Breast epithelium (tissue), 4 donors: ENCODE data around the gene ADNP. TPM values are rescaled to one million over a fixed set of nuclear protein-coding genes. Genes with fewer than 3 reads are reported as not detected.

Experiments used
- DNase-seq, 2 donors: peaks; one replicate each; pipeline ENCODE4 v3.0.0-alpha.2; 2019; ENCODE audit warnings: low spot score in 2 of 2
- H3K27ac ChIP-seq, 2 donors: fragments of 200-600 bp; sonication (generic) in 1 of 2; one replicate each; pipeline ENCODE4 v1.5.1; 2016 to 2019; ENCODE audit warnings: mild to moderate bottlenecking in 1 of 2
- H3K27me3 ChIP-seq, 2 donors: fragments of 200-600 bp; sonication (generic) in 1 of 2; one replicate each; pipeline versions ENCODE4 v1.5.1 to v1.6.0; 2017 to 2019; ENCODE audit warnings: control low read depth in 1 of 2, mild to moderate bottlenecking in 1 of 2
- H3K36me3 ChIP-seq: fragments of 200-600 bp; one replicate; pipeline ENCODE4 v1.5.1; 2019
- H3K4me1 ChIP-seq, 2 donors: fragments of 200-600 bp; sonication (generic); one replicate each; pipeline ENCODE4 v1.5.1; 2016 to 2019; ENCODE audit warnings: control low read depth in 1 of 2
- H3K4me3 ChIP-seq, 3 donors: fragments of 200-600 bp; sonication (generic); 1 replicate in 2 of 3; 2 replicates in 1 of 3; pipeline ENCODE4 v1.5.1; 2016 to 2019; ENCODE audit warnings: mild to moderate bottlenecking in 3 of 3, moderate library complexity in 2 of 3
- H3K9me3 ChIP-seq, 2 donors: fragments of 200-600 bp; sonication (generic) in 1 of 2; one replicate each; pipeline ENCODE4 v1.5.1; 2016 to 2019; ENCODE audit warnings: control low read depth in 1 of 2
- POLR2A ChIP-seq: fragments of 450-650 bp; IDR thresholded peaks from one replicate; pipeline ENCODE4 v1.6.1; 2016; ENCODE audit warnings: antibody characterized with exemption, mild to moderate bottlenecking, moderate library complexity
- POLR2AphosphoS5 ChIP-seq, 3 donors: sonication (generic); formaldehyde crosslinking; IDR thresholded peaks; one replicate each; pipeline ENCODE4 v1.6.1; 2017; ENCODE audit warnings: antibody characterized with exemption in 3 of 3
- intact Hi-C: fragments of 100-400 bp; cut with DNase I; formaldehyde crosslinking; loops from one replicate; pipeline ENCODE4 v1.15.1; 2023; ENCODE audit warnings: low total_unique reads
- total RNA-seq, 3 donors: library from RNA; depleted of rRNA; stranded (reverse); fragments of >200 nt; gene quantifications; one replicate each; pipeline ENCODE4 v1.1.0, GENCODE V29; 2016
- TF ChIP-seq, protein P1 (sequence below), 3 donors: fragments of 450-650 bp; IDR thresholded peaks; one replicate each; pipeline ENCODE4 v1.5.1; 2016 to 2017; ENCODE audit warnings: antibody characterized with exemption in 3 of 3, mild to moderate bottlenecking in 3 of 3, moderate library complexity in 3 of 3

ADNP gene
- total RNA-seq, 3 donors from 2014 or later = 51.7 to 70.2 (median 60.0) TPM

DNA sequence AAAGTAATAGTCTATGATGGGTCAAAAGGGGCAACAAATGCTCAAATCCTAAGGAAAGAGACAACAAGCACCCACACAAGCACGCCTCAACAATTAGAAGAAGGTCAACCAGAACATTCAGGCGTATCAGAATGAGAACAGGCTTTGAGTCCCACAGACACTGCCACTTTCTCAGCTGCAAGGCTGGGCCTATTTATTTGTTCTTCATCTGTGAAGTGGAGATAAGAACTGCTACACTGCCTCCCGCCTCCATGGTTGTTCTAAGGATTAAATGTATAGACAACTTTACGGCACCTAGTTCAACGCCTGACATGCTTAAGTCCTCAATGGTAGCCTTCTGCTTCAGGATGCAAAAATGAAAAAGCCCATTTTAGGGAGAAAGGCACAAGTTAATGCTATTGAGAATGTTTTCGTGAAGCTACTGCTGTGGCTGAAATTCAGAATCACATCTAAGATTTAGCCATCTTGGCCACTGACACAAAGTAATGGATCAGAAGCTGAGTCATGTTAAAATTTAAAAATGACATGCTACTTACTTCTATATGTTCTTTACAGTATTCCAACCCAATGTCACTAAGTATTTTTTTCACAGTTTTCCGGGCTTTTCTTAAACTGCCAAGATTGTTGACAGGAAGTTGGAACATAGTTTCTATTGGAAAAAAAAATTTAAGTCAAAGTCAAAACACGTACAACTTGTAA, 27.7 kb downstream of the ADNP start:
- no peak overlapping the region for H3K4me3 ChIP-seq
- no peak overlapping the region for H3K27ac ChIP-seq
- H3K9me3 ChIP-seq = no peaks in the 10 kb centered on the region
- TF ChIP-seq POLR2AphosphoS5 (IDR thresholded peaks at IDR 0.05) = no peak
- TF ChIP-seq, protein P1, sequence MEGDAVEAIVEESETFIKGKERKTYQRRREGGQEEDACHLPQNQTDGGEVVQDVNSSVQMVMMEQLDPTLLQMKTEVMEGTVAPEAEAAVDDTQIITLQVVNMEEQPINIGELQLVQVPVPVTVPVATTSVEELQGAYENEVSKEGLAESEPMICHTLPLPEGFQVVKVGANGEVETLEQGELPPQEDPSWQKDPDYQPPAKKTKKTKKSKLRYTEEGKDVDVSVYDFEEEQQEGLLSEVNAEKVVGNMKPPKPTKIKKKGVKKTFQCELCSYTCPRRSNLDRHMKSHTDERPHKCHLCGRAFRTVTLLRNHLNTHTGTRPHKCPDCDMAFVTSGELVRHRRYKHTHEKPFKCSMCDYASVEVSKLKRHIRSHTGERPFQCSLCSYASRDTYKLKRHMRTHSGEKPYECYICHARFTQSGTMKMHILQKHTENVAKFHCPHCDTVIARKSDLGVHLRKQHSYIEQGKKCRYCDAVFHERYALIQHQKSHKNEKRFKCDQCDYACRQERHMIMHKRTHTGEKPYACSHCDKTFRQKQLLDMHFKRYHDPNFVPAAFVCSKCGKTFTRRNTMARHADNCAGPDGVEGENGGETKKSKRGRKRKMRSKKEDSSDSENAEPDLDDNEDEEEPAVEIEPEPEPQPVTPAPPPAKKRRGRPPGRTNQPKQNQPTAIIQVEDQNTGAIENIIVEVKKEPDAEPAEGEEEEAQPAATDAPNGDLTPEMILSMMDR (IDR thresholded peaks at IDR 0.05) = no peak
- no peak for TF ChIP-seq POLR2A
- H3K36me3 ChIP-seq = no peaks in the 10 kb centered on the region
- DNase-seq = no peak
- H3K27me3 ChIP-seq = no peaks in the 10 kb centered on the region
- no peaks in the 10 kb centered on the region for H3K4me1 ChIP-seq
- intact Hi-C loops = no loop called here

GRCh38 chr20:50901301-50901700, 29.9 kb downstream of the ADNP start:
- Histone ChIP-seq H3K27me3 (no peaks in the 10 kb centered on the region), H3K4me3 (no peak overlapping the region), H3K4me1 (no peaks in the 10 kb centered on the region), H3K36me3 (no peaks in the 10 kb centered on the region), H3K9me3 (no peaks in the 10 kb centered on the region), H3K27ac (no peak overlapping the region)
- DNase-seq = no peak
- intact Hi-C loops = no loop called here
- TF ChIP-seq POLR2AphosphoS5 (IDR thresholded peaks at IDR 0.05) (no peak), POLR2A (no peak)
- TF ChIP-seq, protein P1 (IDR thresholded peaks at IDR 0.05) = no peak

DNA sequence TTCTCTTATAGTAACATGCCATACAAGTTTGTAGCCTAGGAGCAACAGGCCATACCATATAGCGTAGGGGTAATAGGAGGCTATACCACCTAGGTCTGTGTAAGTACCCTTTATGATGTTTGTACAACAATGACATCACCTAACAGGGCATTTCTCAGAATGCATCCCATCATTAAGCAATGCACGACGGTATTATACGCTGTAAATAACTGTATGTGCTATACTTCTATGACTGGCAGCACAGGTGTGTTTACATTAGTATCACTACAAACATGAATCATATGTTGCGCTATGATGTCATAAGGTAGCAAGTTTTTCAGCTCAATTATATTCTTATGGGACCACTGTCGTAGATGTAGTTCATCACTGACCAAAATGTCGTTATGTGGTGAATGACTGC, 31.0 kb downstream of the ADNP start:
- Histone ChIP-seq H3K27me3 (no peaks in the 10 kb centered on the region), H3K36me3 (no peaks in the 10 kb centered on the region), H3K4me1 (no peaks in the 10 kb centered on the region), H3K27ac (no peak overlapping the region), H3K4me3 (no peak overlapping the region), H3K9me3 (no peaks in the 10 kb centered on the region)
- DNase-seq = no peak
- intact Hi-C loops = no loop called here
- TF ChIP-seq POLR2AphosphoS5 (IDR thresholded peaks at IDR 0.05) = no peak

GRCh38 chr20:50898475-50898874, 32.8 kb downstream of the ADNP start:
- Histone ChIP-seq H3K27me3 (no peaks in the 10 kb centered on the region), H3K27ac (no peak overlapping the region), H3K4me1 (no peaks in the 10 kb centered on the region), H3K9me3 (no peaks in the 10 kb centered on the region), H3K36me3 (no peaks in the 10 kb centered on the region), H3K4me3 (no peak overlapping the region)
- no peak for DNase-seq
- intact Hi-C loops = no loop called here
- TF ChIP-seq, protein P1 (IDR thresholded peaks at IDR 0.05) = no peak
- TF ChIP-seq POLR2A = no peak
- no peak for TF ChIP-seq POLR2AphosphoS5 (IDR thresholded peaks at IDR 0.05)

- Histone ChIP-seq H3K4me1 (no peaks in the 10 kb centered on the region), H3K27me3 (no peaks in the 10 kb centered on the region), H3K4me3 (no peak overlapping the region), H3K27ac (no peak overlapping the region), H3K36me3 (no peaks in the 10 kb centered on the region), H3K9me3 (no peaks in the 10 kb centered on the region)
- DNase-seq = no peak
- TF ChIP-seq, protein P1 (IDR thresholded peaks at IDR 0.05) = no peak
- TF ChIP-seq POLR2A (no peak), POLR2AphosphoS5 (IDR thresholded peaks at IDR 0.05) (no peak)
- intact Hi-C loops = no loop called here
These were observed 36.0 kb downstream of the ADNP start for GRCh38 chr20:50895111-50895830.
